Lung (tissue), 12 donors: ENCODE data around the gene PITX3. TPM values are rescaled to one million over a fixed set of nuclear protein-coding genes. Genes with fewer than 3 reads are reported as not detected.
"Not testable (repeated sequence)": the region's sequence is repeated elsewhere in the genome, so short reads cannot be mapped to it uniquely, and the experiment has no call there.

Experiments used
- ATAC-seq: fragments of 200-7000 bp; cut with Tn5 transposase; one replicate; pipeline ENCODE4 v1.9.1; 2020; ENCODE audit warnings: moderate number of reproducible peaks; ENCODE audit not compliant: insufficient read depth, low FRiP score
- DNase-seq, 3 donors: peaks; one replicate each; pipeline ENCODE4 v3.0.0-alpha.2; 2013 to 2017
- H3K27ac ChIP-seq, 2 donors: one replicate each; pipeline ENCODE4 v1.5.1; 2013; ENCODE audit warnings: mild to moderate bottlenecking in 2 of 2, moderate library complexity in 2 of 2, control low read depth in 1 of 2, inconsistent platforms in 1 of 2, low read depth in 1 of 2, low read length in 1 of 2
- H3K27me3 ChIP-seq, 3 donors: one replicate each; pipeline ENCODE4 v1.5.1; 2013; ENCODE audit warnings: low read length in 2 of 3; ENCODE audit not compliant: control insufficient read depth in 3 of 3, insufficient read depth in 3 of 3
- H3K36me3 ChIP-seq, 4 donors: one replicate each; pipeline ENCODE4 v1.5.1; 2013; ENCODE audit warnings: low read length in 4 of 4, mild to moderate bottlenecking in 1 of 4, moderate library complexity in 1 of 4; ENCODE audit not compliant: control insufficient read depth in 4 of 4, insufficient read depth in 4 of 4
- H3K4me1 ChIP-seq, 5 donors: one replicate each; pipeline ENCODE4 v1.5.1; 2013; ENCODE audit warnings: low read length in 5 of 5, mild to moderate bottlenecking in 2 of 5, moderate library complexity in 1 of 5; ENCODE audit not compliant: control insufficient read depth in 5 of 5, insufficient read depth in 5 of 5
- H3K4me3 ChIP-seq: one replicate; pipeline ENCODE4 v1.5.1; 2013; ENCODE audit warnings: mild to moderate bottlenecking, control low read depth, moderate library complexity
- H3K9ac ChIP-seq, 2 donors: one replicate each; pipeline ENCODE4 v1.5.1; 2013; ENCODE audit warnings: low read length in 2 of 2, control low read depth in 1 of 2; ENCODE audit not compliant: insufficient read depth in 1 of 2
- H3K9me3 ChIP-seq, 4 donors: one replicate each; pipeline ENCODE4 v1.5.1; 2013; ENCODE audit warnings: low read length in 3 of 4, mild to moderate bottlenecking in 1 of 4, moderate library complexity in 1 of 4; ENCODE audit not compliant: control insufficient read depth in 4 of 4, insufficient read depth in 3 of 4
- WGBS, 2 donors: extraction: QIAGEN DNeasy Blood & Tissue Kit; methylation state at CpG; one replicate each; pipeline ENCODE4 v1.1.7; 2013; 5-methylcytosine and 5-hydroxymethylcytosine counted together
- polyA plus RNA-seq, 2 donors: library from polyadenylated mRNA; stranded (reverse); fragments of 200-250 nt; gene quantifications; one replicate each; pipeline ENCODE4 v1.2.1, GENCODE V29; 2013
- total RNA-seq, 2 donors: library from RNA; depleted of rRNA in 1 of 2; stranded (reverse); fragments of >200 nt in 1 of 2; gene quantifications; one replicate each; pipeline ENCODE4 v1.2.1, GENCODE V29; 2014 to 2021
- TF ChIP-seq, protein P1 (sequence below): IDR thresholded peaks from 2 replicates; pipeline ENCODE4 v1.5.1; 2012; ENCODE audit warnings: mild to moderate bottlenecking; ENCODE audit errors: control extremely low read depth, extremely low read depth
- donor health status: control.
- donor health status: control.
- donor health status: Bipolar disorder and iron deficiency.
- donor health status: healthy.
- donor health status: DM: yes; HTN: yes; CAD: no.

The PITX3 gene
- total and polyA plus RNA-seq, 4 donors: 0.03 TPM; not detected in 3

DNA sequence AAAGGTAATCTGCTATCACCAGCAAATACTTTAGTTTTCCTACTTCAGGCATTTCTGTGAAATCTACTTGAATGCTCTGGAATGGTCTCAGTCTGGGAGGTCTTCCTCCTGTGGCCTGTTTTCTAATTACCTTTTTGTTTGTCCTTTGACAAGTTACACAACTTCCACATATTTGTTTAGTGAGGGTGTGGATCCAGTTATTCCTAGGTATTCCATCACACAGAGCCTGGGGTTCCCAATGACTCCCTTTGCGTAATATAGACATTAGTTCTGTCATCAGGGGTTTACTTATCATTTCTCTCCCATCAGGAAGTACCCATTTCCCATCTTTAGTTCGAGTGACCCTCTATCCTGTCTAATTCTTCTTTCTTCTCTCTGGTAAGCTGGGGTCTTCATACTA lies 43.3 kb downstream of the PITX3 start:
- no peak for DNase-seq
- Histone ChIP-seq H3K4me1 (no peaks in the 10 kb centered on the region), H3K27me3 (no peaks in the 10 kb centered on the region), H3K4me3 (no peak overlapping the region), H3K36me3 (no peaks in the 10 kb centered on the region), H3K9ac (no peak overlapping the region), H3K27ac (no peak overlapping the region), H3K9me3 (no peaks in the 10 kb centered on the region)
- ATAC-seq: no peak
- 77 to 84% methylated on average over 2 of the region's 2 CpGs for WGBS, 2 donors
- TF ChIP-seq, protein P1, sequence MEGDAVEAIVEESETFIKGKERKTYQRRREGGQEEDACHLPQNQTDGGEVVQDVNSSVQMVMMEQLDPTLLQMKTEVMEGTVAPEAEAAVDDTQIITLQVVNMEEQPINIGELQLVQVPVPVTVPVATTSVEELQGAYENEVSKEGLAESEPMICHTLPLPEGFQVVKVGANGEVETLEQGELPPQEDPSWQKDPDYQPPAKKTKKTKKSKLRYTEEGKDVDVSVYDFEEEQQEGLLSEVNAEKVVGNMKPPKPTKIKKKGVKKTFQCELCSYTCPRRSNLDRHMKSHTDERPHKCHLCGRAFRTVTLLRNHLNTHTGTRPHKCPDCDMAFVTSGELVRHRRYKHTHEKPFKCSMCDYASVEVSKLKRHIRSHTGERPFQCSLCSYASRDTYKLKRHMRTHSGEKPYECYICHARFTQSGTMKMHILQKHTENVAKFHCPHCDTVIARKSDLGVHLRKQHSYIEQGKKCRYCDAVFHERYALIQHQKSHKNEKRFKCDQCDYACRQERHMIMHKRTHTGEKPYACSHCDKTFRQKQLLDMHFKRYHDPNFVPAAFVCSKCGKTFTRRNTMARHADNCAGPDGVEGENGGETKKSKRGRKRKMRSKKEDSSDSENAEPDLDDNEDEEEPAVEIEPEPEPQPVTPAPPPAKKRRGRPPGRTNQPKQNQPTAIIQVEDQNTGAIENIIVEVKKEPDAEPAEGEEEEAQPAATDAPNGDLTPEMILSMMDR: no peak

DNA sequence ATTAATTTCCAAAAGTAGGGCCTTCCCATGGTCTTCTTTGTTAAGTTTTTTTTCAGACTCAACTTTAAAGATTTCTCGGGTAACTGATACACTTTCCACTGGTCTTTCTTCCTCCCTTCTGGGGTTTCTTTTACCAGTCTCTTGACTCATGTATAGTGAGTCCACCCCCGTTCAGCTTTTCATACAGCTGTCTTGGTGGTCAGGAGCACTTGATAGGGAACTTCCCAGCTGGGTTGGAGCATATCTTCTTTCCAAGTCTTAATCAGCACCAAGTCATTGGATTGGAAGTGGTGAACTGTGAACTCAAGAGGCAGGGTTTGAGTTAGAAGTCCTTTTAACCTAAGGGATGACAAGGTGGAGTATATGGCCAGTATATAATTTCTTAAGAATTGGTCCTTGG lies 44.4 kb downstream of the PITX3 start:
- 67 to 73% methylated on average over 2 of the region's 2 CpGs for WGBS, 2 donors
- TF ChIP-seq, protein P1: no peak
- peaks cover 0 to 2% (median 0%) of the 10 kb centered on the region in 4 donors for H3K9me3 ChIP-seq
- no peak overlapping the region for H3K9ac ChIP-seq
- no peaks in the 10 kb centered on the region for H3K4me1 ChIP-seq
- no peak overlapping the region for H3K27ac ChIP-seq
- no peak for ATAC-seq
- no peaks in the 10 kb centered on the region for H3K36me3 ChIP-seq
- no peak overlapping the region for H3K4me3 ChIP-seq
- H3K27me3 ChIP-seq: no peaks in the 10 kb centered on the region
- no peak for DNase-seq

DNA sequence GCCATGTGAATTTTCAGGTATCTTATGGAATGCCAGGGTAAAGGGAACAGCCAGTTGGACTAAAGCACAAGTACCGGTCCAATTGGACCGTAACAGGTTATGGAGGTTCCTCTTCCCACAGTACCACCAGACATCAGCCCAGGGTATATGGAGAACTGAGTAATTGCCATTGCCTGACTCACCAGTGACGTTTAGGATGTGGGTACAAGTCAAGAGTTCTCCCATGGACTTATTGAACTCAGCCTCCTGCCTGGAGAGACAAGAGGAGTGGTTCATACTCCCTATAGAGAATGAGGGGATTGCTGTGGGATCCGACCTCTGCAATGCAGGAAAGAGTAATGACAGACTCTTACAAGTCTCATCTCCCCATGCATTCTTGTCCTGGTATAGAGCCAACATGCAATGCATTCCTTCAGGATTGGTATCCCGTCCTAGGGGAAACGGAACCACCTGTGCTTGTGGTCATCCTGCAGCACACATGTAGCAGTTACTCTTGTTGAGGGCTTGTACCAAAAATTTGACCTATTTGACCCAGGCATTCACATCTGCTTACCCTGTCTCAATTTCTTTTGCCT lies 45.9 kb downstream of the PITX3 start:
- no peak for DNase-seq
- TF ChIP-seq, protein P1: no peak
- Histone ChIP-seq H3K9ac (no peak overlapping the region), H3K9me3 (peaks cover 0 to 2% (median 0%) of the 10 kb centered on the region in 4 donors), H3K36me3 (no peaks in the 10 kb centered on the region), H3K4me3 (no peak overlapping the region), H3K27me3 (no peaks in the 10 kb centered on the region), H3K4me1 (no peaks in the 10 kb centered on the region), H3K27ac (no peak overlapping the region)
- 81% methylated on average over 6 of the region's 6 CpGs for WGBS, 2 donors
- no peak for ATAC-seq

DNA sequence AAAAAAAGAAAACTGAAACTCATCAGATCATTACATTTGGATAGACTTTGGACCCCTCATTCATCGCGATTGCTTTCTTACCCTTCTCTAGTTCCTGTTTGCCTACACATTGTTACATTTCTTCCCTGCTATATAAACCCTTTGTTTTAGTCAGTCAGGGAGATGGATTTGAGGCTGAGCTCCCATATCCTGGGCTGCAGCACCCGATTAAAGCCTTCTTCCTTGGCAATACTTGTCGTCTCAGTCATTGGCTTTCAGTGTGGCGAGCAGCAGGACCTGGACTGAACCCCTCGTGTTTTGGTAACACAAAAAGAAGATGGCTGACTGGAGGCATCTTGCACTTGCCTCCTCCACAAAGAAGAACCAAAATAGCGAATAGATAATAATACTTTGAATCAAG lies 49.4 kb downstream of the PITX3 start:
- DNase-seq (no peak), ATAC-seq (no peak)
- Histone ChIP-seq H3K9me3 (peaks cover 0 to 2% (median 0%) of the 10 kb centered on the region in 4 donors), H3K27me3 (no peaks in the 10 kb centered on the region), H3K36me3 (no peaks in the 10 kb centered on the region), H3K4me3 (no peak overlapping the region), H3K27ac (no peak overlapping the region), H3K9ac (no peak overlapping the region), H3K4me1 (peaks cover 0 to 2% (median 0%) of the 10 kb centered on the region in 5 donors)
- TF ChIP-seq, protein P1: no peak
- 81 to 86% methylated on average over 7 of the region's 7 CpGs for WGBS, 2 donors

DNA sequence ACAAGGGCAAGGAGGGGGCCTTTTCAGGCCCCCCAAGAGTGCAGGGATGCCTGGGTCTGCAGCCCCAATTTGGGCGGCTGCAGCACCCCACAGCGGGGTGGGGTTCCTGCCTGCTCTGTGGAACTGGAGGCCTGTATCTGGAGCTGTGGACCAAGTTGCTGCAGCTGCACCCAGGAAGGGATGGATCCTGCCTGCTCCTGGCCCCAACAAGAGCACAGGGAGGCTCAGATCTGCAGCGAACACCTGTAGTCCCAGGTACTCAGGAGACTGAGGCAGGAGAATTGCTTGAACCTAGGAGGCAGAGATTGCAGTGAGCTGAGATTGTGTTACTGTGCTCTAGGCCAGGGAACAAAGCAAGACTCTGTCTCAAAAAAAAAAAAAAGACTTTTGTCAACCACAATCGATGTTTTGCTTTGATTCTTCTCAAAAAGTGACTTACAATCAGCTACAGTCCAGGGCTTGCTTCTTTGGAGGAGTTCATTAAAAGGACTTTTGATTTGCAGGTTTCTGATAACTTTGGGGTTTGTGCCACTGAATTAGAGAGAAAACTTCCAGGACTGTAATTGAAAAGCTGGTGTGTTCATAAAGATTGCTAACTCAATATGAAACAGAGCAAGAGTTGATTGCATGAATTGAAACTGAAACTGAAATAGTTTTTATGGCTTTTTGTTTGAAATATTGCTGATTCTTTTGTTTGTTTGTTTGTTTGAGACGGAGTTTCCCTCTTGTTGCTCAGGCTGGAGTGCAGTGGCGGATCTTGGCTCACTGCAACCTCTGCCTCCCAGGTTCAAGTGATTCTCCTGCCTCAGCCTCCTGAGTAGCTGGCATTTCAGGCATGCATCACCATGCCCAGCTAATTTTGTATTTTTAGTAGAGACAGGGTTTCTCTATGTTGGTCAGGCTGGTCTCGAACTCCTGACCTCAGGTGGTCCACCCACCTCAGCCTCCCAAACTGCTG lies 52.1 kb downstream of the PITX3 start:
- H3K9ac ChIP-seq, ATAC-seq, H3K9me3 ChIP-seq, H3K27ac ChIP-seq, H3K36me3 ChIP-seq, H3K4me3 ChIP-seq, H3K27me3 ChIP-seq, H3K4me1 ChIP-seq: not testable (repeated sequence)
- DNase-seq: peak in 1 of 3 donors; percentile 15
- 68 to 84% methylated on average over 7 of the region's 7 CpGs for WGBS, 2 donors
